GM13977 (cell line): ENCODE measurements around the gene HSF2BP.

ENCODE experiments used
- DNase-seq: peaks from one replicate; pipeline ENCODE4 v3.0.0; 2012; ENCODE audit warnings: low spot score
- CTCF ChIP-seq: IDR thresholded peaks from 2 replicates; pipeline ENCODE4 v1.5.1; 2012; ENCODE audit warnings: mild to moderate bottlenecking, control low read depth; ENCODE audit not compliant: insufficient read depth; ENCODE audit errors: extremely low read depth, missing control alignments
- in situ Hi-C: fragments of 300-500 bp; cut with MboI; formaldehyde crosslinking; loops from one replicate; pipeline ENCODE4 v1.12.0; 2022; ENCODE audit warnings: low sequenced_read_pairs, low pct_unique_long_range_greater_than_20kb, mixed read lengths, inconsistent platforms; ENCODE audit not compliant: unreplicated experiment

HSF2BP gene

GRCh38 chr21:43692949-43693348 lies 33.7 kb upstream of the HSF2BP start:
- no peak for TF ChIP-seq CTCF
- in situ Hi-C loops: no loop called here
- DNase-seq: no peak

DNA sequence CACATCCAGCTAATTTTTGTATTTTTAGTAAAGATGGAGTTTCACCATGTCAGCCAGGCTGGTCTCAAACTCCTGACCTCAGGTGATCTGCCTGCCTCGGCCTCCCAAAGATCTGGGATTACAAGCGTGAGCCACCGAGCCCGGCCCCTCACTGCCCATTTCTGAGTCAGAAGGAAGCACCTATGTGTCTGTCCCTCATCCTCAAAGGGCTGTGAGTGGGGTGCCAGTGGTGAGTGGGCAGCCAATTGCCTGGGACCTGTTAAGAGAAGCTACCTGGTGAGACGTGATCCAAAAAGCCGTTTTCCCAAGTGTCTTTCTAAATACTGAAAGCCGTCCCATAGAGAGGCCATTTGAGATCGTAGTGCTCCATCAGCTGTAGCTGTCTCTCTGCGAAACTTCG lies 32.5 kb upstream of the HSF2BP start:
- no peak for DNase-seq
- TF ChIP-seq CTCF: no peak
- in situ Hi-C loops: no loop called here

DNA sequence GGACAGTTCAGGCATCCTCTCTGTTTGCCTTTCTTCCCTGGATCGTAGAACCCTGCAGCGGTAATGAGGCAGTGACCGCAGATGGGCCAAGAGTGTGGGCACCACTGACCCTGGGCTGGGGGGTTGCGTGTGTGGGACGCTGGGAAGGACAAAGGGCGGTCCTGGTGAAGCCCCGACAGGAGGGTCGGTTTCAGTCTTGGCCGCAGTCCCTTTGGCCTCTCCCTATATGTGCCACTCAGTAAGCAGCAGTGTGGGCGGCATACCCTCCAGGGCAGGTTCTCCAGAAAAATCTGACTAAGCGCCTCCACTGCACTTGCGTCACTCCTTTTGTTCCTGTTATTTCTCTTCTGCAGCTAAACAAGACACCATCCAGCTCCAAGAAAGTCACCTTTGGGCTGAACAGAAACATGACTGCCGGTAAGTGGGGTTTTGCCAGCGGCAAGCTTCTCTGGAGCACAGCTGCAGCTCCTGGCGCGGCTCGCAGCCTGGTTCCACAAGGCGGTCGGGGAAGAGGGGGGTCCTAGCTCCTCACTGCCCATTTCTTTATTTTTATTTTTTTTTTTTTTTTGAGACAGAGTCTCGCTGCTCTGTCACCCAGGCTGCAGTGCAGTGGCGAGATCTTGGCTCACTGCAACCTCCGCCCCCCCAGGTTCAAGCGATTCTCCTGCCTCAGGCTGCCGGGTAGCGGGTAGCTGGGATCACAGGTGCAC lies 32.0 kb upstream of the HSF2BP start:
- in situ Hi-C loops: no loop called here
- TF ChIP-seq CTCF: no peak
- DNase-seq: no peak

- in situ Hi-C loops: no loop called here
- TF ChIP-seq CTCF: no peak
- DNase-seq: no peak
These were observed 31.1 kb upstream of the HSF2BP start for GRCh38 chr21:43690346-43690745.

DNA sequence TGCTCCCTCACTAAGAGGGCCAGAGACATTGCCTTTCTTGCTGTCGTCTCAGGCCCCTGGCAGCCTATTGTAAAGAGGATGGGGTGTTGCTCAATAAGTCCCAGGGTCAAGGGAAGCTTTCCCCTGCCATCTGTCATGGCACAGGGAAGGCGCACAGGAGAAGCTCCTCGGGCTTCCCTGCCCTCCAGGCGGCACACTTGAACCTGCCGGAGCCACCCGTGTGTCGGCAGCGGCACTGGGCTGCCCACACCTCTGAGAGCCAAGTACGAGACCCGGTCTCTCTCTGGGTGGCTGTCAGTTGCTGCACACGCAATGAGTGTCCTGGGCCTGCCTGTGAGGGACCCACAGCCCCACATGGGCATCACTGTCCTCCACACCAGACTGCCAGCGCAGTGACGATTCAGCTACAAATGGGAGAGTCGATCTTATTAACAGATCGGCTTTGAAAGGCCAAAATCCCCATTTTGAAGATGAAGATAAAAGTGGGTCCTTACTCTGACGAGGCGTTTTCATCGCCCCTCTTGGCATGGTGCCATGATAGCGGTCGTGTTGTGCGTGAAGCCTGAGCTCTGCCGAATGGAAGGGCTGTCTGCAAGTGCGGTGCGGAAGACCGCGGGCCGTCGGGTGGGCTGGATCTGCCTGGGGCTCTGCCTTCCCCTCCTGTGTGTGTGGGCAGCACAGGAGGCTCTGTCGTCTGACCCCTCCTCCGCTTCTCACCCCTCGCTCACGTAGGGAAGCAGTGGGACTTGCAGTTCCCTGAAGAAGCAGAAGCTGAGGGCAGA lies 30.5 kb upstream of the HSF2BP start:
- no peak for TF ChIP-seq CTCF
- no peak for DNase-seq
- in situ Hi-C loops: no loop called here

GRCh38 chr21:43688906-43689305 lies 29.6 kb upstream of the HSF2BP start:
- DNase-seq: no peak
- TF ChIP-seq CTCF: no peak
- in situ Hi-C loops: no loop called here
